H1 (cell line): ENCODE measurements around the gene PAX7. TPM values are rescaled to one million over a fixed set of nuclear protein-coding genes. Genes with fewer than 3 reads are reported as not detected.

Source experiments
- CREB1 ChIP-seq: IDR thresholded peaks from 2 replicates; pipeline ENCODE4 v1.6.1; 2012; ENCODE audit warnings: inconsistent platforms
- NRF1 ChIP-seq: IDR thresholded peaks from 2 replicates; pipeline ENCODE4 v1.6.1; 2011; ENCODE audit warnings: mild to moderate bottlenecking, low read depth, low read length, improper control_type of control experiment
- polyA plus RNA-seq, 7 experiments: library from polyadenylated mRNA; depleted of rRNA in 3 of 7; stranded (reverse) in 5 of 7; unstranded in 2 of 7; fragments of >200 nt in 5 of 7; fragments of 200-250 nt in 2 of 7; gene quantifications; 1 replicate in 5 of 7; 2 replicates in 1 of 7; 4 replicates in 1 of 7; pipeline versions ENCODE4 v1.2.1 to v1.2.3, GENCODE V29; 2011 to 2013; ENCODE audit warnings: missing spikeins in 2 of 7, mixed read lengths in 2 of 7
- total RNA-seq: library from RNA; stranded (reverse); fragmentation: NEBNext Ultra II Directional; extraction: Animal tissue kit (Norgen Biotek cat#: 25700); gene quantifications from 2 replicates; pipeline ENCODE4 v1.2.1, GENCODE V29; 2021
- TF ChIP-seq, protein P1 (sequence below): fragments of 300-600 bp; sonication (generic); IDR thresholded peaks from 2 replicates; pipeline ENCODE4 v1.7.1; 2012; ENCODE audit warnings: low read length, moderate library complexity, mild to moderate bottlenecking, inconsistent platforms; ENCODE audit not compliant: insufficient replicate concordance

The PAX7 gene
- total and polyA plus RNA-seq, 2 of the 8 experiments (the other 6 are each of a cell fraction or from before 2014, with no cell fraction given), result not detected

DNA sequence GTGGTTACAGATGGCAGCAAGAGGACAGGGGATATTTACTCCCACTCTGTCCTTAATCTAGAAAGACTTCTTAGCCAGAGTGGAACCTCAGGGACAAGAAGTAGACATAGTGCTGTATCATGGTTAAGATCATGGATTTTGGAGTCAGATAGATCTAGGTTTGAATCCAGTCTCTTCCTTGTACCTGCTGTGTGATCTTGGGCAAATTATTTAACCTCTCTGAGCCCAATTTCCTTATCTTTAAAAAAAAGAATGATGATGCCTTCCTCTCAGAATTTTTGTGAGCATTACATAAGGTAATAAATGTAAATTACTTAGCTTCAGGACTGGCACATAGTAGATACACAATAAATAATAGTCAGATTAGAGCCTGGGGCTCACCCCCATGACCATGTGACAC lies 150.4 kb downstream of the PAX7 start (continued):
- TF ChIP-seq, protein P1, sequence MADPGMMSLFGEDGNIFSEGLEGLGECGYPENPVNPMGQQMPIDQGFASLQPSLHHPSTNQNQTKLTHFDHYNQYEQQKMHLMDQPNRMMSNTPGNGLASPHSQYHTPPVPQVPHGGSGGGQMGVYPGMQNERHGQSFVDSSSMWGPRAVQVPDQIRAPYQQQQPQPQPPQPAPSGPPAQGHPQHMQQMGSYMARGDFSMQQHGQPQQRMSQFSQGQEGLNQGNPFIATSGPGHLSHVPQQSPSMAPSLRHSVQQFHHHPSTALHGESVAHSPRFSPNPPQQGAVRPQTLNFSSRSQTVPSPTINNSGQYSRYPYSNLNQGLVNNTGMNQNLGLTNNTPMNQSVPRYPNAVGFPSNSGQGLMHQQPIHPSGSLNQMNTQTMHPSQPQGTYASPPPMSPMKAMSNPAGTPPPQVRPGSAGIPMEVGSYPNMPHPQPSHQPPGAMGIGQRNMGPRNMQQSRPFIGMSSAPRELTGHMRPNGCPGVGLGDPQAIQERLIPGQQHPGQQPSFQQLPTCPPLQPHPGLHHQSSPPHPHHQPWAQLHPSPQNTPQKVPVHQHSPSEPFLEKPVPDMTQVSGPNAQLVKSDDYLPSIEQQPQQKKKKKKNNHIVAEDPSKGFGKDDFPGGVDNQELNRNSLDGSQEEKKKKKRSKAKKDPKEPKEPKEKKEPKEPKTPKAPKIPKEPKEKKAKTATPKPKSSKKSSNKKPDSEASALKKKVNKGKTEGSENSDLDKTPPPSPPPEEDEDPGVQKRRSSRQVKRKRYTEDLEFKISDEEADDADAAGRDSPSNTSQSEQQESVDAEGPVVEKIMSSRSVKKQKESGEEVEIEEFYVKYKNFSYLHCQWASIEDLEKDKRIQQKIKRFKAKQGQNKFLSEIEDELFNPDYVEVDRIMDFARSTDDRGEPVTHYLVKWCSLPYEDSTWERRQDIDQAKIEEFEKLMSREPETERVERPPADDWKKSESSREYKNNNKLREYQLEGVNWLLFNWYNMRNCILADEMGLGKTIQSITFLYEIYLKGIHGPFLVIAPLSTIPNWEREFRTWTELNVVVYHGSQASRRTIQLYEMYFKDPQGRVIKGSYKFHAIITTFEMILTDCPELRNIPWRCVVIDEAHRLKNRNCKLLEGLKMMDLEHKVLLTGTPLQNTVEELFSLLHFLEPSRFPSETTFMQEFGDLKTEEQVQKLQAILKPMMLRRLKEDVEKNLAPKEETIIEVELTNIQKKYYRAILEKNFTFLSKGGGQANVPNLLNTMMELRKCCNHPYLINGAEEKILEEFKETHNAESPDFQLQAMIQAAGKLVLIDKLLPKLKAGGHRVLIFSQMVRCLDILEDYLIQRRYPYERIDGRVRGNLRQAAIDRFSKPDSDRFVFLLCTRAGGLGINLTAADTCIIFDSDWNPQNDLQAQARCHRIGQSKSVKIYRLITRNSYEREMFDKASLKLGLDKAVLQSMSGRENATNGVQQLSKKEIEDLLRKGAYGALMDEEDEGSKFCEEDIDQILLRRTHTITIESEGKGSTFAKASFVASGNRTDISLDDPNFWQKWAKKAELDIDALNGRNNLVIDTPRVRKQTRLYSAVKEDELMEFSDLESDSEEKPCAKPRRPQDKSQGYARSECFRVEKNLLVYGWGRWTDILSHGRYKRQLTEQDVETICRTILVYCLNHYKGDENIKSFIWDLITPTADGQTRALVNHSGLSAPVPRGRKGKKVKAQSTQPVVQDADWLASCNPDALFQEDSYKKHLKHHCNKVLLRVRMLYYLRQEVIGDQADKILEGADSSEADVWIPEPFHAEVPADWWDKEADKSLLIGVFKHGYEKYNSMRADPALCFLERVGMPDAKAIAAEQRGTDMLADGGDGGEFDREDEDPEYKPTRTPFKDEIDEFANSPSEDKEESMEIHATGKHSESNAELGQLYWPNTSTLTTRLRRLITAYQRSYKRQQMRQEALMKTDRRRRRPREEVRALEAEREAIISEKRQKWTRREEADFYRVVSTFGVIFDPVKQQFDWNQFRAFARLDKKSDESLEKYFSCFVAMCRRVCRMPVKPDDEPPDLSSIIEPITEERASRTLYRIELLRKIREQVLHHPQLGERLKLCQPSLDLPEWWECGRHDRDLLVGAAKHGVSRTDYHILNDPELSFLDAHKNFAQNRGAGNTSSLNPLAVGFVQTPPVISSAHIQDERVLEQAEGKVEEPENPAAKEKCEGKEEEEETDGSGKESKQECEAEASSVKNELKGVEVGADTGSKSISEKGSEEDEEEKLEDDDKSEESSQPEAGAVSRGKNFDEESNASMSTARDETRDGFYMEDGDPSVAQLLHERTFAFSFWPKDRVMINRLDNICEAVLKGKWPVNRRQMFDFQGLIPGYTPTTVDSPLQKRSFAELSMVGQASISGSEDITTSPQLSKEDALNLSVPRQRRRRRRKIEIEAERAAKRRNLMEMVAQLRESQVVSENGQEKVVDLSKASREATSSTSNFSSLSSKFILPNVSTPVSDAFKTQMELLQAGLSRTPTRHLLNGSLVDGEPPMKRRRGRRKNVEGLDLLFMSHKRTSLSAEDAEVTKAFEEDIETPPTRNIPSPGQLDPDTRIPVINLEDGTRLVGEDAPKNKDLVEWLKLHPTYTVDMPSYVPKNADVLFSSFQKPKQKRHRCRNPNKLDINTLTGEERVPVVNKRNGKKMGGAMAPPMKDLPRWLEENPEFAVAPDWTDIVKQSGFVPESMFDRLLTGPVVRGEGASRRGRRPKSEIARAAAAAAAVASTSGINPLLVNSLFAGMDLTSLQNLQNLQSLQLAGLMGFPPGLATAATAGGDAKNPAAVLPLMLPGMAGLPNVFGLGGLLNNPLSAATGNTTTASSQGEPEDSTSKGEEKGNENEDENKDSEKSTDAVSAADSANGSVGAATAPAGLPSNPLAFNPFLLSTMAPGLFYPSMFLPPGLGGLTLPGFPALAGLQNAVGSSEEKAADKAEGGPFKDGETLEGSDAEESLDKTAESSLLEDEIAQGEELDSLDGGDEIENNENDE, result no peak
- TF ChIP-seq CREB1 (no peak), NRF1 (no peak)
